CD4-positive, alpha-beta T cell treated with Interleukin-4 for 1 hour (primary cell): ENCODE data around the gene STING1.
"Not testable (repeated sequence)": the region's sequence is repeated elsewhere in the genome, so short reads cannot be mapped to it uniquely, and the experiment has no call there.

Experiments
- DNase-seq, 2 donors: peaks; one replicate each; pipeline ENCODE4 v3.0.0-alpha.2; 2020 to 2022

Gene STING1

DNA sequence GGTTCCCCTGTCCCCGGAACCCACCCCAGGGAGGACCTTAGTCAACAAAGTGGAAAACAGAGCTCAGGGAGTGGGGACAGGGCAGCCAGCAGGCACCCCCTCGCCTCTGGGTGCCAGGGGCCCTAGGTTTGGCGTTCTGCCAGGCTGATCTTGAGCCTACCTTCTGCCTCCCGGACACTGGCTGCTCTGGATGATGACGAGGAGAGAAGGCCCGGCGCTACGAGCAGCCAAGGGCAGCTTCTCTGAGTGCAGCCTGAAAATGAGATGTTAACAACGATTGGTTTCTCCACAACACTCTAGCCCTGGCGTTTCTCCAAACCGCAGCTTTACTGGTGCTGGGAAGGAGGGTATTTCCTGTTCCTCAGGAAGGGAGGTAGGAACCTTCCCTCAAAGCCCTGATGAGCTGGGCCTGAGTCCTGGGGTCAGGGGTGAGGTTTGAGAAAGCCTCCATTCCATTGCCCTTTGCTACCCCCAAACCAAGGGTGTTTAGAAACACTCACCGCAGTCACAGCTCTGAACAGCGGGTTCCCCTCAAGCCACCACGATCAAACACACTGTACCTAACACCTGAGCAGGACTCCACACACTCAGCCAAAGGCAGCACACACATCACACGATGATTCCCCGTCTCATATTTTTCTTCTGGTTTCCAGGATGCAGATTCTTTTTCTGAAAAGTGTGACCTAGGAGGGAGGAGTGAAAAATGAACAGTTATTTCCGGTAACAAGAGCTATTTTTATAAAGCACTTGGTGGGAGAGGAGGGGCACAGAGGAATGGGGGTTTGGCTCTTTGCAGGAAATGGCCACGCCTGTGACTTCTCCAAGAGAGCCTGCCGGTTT is at the start of gene STING1:
STING1 (minus strand) TSS at position 709 of the 840 bp plus-strand sequence. CDS start 1,054 bp downstream, outside the sequence.
- peak; percentile 63 to 79 for DNase-seq

DNA sequence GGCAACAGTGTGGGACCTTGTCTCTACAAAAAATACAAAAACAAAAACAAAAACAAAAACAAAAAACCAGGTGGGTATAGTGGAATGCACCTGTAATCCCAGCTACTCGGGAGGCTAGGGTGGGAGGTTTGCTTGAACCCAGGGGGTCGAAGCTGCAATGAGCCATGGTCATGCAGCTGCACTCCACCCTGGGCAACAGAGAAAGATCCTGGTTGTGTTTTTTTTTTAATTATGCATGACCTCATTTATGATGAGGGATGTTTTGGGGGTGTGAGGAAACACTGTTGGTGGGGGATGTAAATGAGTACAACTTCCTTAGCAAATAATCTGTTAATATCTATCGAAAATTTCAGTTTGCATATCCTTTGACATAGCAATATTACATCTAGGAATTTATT is 49.2 kb upstream of the STING1 start:
- no peak for DNase-seq

DNA sequence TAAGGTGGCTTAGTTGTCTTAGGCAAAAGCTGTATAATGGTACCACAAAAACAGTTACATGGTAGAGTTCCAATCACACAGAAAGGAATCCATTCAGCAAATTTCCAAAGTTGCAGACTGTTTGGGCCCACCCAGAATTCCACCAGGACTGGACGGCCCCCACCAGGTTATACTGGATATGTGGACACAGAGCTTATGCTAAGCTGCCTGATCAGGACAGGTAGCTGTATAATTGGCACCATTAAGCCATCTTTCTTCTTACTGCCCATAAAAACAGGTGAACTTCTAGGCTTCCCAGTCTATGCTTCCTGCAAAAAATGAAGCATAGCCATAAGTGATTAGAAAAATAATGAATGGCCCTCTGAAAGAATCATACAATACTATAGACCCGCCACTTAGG is 47.5 kb upstream of the STING1 start:
- DNase-seq = not testable (repeated sequence)

DNA sequence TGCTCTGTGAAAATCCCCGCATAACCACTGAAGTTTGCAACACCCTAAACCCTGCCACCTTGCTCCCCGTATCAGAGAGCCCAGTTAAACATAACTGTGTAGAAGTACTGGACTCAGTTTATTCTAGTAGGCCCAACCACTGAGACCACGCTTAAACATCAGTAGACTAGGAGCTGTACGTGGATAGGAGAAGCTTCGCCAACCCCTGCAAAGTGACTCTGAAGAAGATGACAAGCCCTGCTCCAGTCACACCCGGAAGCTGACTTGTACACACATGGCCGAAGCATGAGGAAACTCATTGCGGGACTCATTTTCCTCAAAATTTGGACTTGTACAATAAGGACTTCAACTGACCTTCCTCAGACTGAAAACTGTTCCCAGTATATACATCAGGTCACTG is 46.1 kb upstream of the STING1 start:
- DNase-seq = not testable (repeated sequence)

DNA sequence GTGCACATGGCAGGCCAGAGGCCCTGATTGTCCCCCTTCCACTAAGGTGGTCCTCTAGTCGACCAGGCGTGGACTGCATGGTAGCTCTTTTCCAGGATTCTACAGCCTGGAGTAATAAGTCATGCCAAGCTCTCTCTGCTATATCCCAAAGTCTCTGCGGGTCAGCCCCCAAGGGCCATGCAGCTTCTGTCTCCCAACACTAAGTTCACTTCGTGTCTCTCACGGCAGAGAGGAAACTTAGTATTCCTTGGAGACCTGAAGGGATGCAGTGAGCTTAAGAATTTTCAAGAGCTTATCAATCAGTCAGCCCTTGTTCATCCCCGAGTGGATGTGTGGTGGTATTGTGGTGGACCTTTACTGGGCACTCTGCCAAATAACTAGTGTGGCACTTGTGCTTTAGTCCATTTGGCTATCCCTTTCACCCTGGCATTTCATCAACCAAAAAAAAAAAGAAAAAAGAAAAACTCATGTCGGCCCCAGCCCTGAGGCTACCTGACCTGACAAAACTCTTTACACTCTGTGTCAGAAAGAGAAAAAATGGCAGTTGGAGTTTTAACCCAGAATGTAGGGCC is 45.4 kb upstream of the STING1 start:
- DNase-seq = not testable (repeated sequence)

DNA sequence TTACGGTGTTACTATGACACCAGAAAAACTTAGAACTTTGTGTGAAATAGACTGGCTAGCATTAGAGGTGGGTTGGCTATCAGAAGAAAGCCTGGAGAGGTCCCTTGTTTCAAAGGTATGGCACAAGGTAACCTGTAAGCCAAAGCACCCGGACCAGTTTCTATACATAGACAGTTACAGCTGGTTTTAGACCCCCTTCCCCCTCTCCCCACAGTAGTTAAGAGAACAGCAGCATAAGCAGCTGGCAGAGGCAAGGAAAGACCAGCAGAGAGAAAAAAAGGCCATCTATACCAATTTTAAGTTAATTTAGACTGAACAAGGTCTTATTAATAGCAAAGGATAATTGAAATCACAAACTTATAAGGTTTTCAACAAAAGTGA is 44.5 kb upstream of the STING1 start:
- DNase-seq = not testable (repeated sequence)

DNA sequence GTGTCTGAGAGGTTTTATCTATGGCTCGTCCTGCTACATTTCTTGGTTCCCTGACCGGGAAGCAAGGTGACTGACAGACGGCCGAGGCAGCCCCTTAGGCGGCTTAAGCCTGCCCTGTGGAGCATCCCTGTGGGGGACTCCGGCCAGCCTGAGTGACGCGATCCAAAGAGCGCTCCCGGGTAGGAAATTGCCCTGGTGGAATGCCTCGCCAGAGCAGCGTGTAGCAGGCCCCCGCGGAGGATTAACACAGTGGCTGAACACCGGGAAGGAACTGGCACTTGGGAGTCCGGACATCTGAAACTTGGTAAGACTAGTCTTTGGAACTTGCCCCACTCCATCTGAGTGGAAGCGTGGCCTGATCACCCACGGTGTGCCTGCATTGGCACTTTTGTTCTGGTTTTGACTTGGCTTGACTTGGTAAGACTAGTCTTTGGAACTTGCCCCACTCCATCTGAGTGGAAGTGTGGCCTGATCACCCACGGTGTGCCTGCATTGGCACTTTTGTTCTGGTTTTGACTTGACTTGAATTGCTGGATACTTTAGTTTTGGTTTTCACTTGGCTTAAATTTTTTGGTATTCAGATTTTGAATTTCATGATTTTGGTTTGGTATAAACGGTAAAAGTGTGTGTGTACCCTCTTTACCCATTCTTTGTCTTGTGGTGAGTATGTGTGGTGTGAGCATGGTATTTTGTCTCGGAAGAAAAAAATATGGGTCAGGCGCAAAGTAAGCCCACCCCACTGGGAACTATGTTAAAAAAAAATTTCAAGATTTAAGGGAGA is 43.9 kb upstream of the STING1 start:
- DNase-seq = not testable (repeated sequence)

DNA sequence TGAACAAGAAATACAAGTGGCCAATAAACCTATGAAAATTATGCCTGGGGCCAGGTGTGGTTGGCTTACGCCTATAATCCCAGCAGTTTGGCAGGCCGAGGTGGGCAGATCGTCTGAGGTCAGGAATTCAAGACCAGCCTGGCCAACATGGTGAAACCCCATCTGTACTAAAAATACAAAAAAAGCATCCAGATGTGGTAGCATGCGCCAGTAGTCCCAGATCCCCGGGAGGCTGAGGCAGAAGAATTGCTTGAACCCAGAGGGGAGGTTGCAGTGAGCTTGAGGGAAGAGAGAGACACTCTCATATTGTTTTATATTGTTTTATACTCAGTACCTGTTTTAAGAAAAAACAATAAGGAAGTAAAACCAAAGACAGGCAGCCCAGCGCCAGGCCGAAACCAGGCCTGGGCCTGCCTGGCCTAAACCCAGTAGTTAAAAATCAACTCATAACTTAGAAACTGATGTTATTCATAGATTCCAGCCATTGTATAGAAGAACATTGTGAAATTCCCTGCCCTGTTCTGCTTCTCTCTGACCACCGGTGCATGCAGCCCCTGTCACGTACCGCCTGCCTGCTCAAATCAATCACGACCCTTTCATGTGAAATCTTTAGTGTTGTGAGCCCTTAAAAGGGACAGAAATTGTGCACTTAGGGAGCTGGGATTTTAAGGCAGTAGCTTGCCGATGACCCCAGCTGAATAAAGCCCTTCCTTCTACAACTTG is 43.2 kb upstream of the STING1 start:
- not testable (repeated sequence) for DNase-seq

DNA sequence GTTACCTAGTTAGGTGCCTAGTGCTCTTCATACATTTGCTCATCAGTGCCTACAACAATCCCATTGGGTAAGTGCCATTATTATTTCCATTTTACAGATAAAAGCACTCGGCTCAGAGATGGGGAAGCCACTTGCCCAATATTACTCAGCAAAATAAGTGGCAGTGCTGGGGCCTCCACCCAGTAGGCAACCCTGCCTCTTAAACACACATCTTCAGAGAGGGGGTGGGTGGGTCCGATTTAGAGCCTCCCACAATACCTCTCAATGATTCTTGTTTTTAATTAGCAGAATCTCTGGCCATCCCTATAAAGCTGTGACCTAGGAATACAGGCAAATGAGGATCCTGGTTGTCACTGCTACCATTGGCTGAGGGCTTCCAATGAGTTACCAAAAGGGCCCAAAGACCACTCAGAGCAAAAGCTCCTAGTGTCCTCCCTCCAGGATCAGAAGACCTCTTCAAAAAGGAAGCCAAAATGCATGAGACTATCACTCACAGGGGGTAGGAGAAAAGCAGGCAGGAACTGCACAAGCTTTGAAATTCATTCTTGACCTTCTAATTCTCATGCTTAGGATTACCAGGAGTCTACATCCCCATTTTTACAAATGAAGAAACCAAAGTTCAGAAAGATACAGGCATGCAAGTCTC is 42.5 kb upstream of the STING1 start:
- DNase-seq = no peak

DNA sequence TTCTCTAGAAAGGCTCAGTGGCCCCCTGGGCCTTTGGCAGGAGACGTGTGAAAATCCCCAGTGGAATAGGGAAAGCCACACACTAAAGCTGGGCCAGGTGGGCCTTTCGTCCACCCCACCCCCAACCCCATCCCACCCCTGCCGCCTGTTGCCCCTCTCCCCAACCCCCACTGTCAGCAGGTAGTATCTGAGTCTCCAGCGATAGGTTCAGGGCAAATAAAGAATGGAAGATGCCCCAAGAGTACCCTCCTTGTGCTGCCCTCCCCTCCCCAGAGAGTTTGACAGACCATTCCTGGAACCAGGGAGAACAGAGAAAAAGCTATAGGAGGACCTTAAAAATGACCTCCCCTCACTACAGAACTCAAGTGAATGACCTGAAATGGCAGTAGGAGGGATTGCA is 41.9 kb upstream of the STING1 start:
- no peak for DNase-seq

DNA sequence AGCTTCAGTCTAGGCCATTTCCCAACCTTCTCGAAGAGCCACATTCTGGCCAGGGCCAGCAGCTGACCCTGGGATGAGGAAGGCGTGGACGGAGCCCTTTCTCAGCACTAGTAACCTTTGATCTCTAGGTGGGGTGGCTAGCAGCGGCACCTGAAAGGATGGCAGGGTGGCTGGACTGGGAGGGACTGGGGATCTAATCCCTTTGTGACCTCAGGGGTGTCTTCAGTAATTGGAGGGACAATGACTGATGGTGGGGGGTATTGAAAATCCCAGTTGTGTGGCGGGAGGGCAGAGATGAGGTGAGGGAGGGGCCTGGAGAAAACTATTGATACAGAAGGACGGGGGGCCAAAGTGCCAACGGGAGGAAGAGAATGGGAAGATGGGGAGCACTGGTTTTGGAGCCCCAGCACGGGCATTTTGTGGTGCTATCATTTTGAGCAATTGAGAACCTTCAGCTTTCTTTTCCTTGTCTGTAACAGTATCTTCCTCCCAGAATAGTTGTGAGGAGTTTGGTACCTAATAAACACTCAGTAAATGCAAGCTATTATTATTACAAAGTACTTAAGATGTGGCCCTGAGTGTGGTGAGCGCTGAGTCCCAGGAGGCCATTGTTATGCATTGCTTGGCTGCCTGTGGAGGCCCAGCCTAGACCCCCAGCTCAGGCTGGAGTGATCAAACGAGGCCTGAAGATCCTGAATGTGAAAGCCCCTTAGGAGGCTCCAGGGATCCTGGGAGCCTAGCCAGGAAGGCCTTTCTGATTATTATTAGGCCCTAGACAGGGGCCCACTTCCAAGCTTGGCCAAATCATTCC is 41.3 kb upstream of the STING1 start:
- DNase-seq = no peak

DNA sequence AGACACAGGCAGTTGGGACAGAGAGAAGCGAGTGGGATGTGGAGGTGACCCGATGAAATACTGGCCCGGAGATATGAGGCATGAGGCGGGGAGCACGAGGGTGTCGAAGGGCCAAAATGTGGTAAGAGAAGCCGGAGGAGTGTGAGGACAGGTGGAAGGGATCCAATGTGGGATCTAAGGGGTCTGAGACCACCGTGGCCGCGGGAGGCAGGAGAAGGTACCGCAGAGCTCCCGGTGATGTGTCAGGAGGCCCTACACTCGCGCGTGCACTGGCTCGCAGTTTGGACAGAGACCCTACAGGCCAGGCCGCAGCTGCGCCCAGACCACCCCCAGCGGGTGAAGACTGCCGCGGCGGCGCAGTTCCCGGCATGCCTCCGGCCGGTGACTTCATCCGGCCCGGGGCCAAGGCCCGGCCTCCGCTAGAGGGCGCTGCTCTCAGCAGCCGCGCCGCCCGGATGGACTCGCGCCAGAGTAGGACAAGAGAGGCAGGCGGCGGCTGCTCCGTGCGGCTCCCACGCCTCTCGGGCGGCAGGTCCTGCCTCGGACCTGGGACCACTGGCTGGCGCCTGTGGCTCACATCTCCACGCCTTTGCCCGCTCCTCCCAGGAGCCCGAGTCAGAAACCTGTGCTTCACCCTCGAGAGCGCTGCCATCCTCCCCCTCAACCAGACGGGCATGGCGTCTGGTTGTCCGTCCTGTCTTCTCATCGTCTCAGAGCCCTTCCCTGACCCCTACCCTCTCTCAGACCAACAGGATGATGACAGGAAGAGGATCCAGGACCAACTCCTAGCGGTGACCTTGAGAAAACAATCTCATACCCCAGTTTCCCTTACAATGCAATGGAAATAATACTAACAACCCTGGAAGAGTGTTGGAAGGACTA is 35.4 kb upstream of the STING1 start:
- DNase-seq = peak; percentile 88 to 90

DNA sequence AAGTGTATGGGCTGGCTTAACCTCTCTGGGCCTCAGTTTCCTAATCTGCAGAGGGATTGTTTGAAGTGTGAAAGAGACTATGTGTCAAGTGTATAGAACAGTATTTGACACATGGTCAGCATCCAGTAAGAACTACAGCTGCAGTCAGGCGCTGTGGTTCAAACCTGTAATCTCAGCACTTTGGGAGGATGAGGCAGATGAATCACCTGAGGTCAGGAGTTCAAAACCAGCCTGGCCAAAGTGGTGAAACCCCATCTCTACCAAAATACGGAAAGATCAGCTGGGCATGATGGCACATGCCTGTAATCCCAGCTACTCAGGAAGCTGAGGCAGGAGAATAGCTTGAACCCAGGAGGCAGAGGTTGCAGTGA is 31.9 kb upstream of the STING1 start:
- no peak for DNase-seq

DNA sequence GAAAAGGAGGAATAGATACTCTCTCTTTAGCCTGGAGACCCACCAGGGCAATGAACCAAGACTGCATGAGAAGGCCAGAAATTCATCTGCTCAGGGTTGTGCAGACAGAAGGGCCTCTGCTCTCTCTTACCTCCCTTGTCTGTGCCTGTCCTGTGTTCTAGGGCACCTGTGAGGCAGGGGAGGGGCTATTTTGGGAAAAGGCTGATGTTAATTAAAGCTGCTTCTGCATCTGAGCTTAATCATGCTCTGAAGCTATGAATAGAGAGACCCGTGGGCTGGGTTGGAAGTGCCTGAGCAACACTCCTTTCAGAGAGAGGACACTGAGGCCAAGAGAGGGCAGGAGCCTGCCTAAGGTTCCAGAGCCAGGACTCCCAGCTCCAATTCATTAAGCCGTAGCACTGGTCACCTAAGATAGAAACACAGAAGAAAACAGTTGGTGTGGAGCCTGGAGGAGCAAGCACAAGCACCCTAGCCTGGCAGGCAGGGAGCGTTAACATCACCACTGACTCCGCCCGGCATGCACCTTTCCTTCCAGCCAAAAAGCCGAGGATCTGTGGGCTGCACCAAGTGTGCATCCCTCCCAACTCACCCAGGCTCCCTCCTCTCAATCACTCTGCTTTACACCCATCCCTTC is 31.4 kb upstream of the STING1 start:
- DNase-seq = no peak

DNA sequence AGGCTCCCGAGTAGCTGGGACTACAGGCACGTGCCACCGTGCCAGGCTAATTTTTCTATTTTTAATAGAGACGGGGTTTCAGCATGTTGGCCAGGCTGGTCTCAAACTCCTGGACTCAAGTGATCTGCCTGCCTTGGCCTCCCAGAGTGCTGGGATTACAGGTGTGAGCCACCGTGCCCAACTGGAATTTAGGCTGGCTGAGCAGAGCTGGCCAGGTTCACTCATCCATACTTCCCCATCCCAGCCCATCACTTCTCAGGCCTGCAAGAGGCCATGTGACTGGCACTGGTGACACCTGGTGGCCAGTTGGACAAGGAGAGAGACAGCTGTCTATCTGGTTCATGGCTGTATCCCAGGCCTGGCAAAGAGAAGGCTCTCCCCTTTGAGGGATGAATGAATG is 30.9 kb upstream of the STING1 start:
- DNase-seq = peak; percentile 83 to 84

DNA sequence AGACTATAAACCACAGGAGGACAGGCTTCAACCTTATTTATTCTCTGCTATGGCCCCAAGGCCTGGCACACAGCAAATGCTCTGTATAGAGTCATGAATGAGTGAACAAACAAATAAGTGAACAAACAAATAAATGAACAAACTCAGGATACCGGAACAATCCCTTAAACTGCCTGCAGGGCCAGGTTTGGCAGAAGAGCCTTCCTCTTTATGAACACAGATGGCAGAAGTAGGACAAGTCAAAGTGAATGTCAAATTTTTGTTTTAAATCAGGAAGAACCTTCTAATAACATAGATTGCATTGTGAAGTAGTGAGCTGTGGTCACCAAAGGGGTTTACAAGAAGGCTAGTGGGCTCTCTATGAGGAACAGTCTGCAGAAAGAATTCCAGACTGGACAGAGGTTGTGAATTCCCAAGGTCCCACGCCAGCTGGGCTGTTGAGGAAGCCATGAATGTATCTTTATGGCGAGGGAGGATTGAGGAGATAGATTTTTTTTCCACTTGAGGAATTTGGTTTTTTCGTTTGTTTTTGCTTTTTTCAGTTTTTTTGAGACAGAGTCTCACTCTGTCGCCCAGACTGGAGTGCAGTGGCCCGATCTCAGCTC is 30.3 kb upstream of the STING1 start:
- no peak for DNase-seq

DNA sequence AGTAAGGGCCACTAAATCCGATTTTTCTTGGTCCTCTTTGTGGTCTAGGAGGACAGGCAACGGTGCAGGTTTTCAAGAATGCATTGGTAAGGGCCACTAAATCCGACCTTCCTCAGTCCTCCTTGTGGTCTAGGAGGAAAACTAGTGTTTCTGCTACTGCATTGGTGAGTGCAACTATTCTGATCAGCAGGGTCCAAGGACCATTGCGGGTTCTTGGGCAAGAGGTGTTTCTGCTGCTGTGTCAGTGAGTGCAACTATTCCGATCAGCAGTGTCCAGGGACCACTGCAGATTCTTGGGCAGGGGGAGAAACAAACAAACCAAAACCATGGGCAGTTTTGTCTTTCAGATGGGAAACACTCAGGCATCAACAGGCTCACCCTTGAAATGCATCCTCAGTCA is 22.2 kb upstream of the STING1 start:
- DNase-seq = not testable (repeated sequence)

DNA sequence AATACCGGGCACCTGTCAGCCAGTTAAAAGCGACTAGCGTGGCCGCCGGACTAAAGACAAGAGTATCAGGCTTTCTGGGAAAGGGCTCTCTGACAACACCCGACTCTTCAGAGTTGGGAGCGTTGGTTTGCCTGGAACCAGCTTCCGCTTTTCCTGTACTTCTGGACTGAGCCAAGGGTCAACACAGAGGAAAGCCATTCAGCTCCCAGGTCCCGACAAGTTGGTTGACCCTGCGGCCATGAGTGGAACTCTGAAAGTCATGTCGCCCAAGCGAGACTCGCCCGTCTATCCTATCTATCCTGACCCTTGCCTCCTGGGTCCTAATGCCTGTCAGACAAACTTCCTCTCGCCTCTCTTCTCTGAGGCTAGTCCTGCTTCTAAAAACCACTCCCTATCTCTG is 21.3 kb upstream of the STING1 start:
- not testable (repeated sequence) for DNase-seq

DNA sequence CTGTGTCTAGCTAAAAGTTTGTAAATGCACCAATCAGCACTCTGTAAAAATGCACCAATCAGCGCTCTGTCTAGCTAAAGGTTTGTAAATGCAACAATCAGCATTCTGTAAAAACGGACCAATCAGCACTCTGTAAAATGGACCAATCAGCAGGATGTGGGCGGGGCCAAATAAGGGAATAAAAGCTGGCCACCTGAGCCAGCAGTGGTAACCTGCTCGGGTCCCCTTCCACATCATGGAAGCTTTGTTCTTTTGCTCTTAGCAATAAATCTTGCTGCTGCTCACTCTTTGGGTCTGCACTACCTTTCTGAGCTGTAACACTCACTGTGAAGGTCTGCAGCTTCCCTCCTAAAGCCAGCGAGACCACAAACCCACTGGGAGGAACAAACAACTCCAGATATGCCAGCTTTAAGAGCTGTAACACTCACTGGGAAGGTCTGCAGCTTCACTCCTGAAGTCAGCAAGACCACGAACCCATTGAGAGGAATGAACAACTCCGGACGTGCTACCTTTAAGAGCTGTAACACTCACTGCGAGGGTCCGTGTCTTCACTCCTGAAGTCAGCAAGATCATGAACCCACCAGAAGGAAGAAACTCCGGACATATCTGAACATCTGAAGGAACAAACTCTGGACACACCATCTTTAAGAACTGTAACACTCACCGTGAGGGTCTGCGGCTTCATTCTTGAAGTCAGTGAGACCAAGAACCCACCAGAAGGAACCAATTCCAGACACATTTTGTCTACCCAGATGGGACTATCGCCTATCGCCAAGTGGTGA is 20.7 kb upstream of the STING1 start:
- DNase-seq = not testable (repeated sequence)
